HG02759 (cell line): Measurements from ENCODE around the gene ADAMTSL2.

Experiments used
- ATAC-seq: cut with Tn5 transposase; IDR thresholded peaks from one replicate; pipeline ENCODE4 v1.9.1; 2021; ENCODE audit warnings: mild to moderate bottlenecking, moderate library complexity; ENCODE audit not compliant: unreplicated experiment

ADAMTSL2 gene

GRCh38 chr9:133603135-133603927 is 68.8 kb downstream of the ADAMTSL2 start:
- no peak for ATAC-seq

GRCh38 chr9:133604214-133604613 is 69.7 kb downstream of the ADAMTSL2 start:
- no peak for ATAC-seq

GRCh38 chr9:133604856-133605255 is 70.4 kb downstream of the ADAMTSL2 start:
- ATAC-seq, result no peak

- no peak for ATAC-seq
Measured at GRCh38 chr9:133605446-133605845, 70.9 kb downstream of the ADAMTSL2 start.

- no peak for ATAC-seq
Measured at GRCh38 chr9:133605856-133606707, 71.6 kb downstream of the ADAMTSL2 start.

GRCh38 chr9:133606708-133607025 is 72.2 kb downstream of the ADAMTSL2 start:
- no peak for ATAC-seq

- ATAC-seq, result no peak
Measured at GRCh38 chr9:133607381-133607780, 72.9 kb downstream of the ADAMTSL2 start.

- no peak for ATAC-seq
Measured at GRCh38 chr9:133607976-133608375, 73.5 kb downstream of the ADAMTSL2 start.

GRCh38 chr9:133608382-133608781 is 73.9 kb downstream of the ADAMTSL2 start:
- no peak for ATAC-seq

GRCh38 chr9:133608889-133609288 is 74.4 kb downstream of the ADAMTSL2 start:
- ATAC-seq, result no peak

GRCh38 chr9:133609311-133610098 is 75.0 kb downstream of the ADAMTSL2 start, which contains the start of gene FAM163B:
Gene FAM163B (minus strand): TSS chr9:133609389. CDS start chr9:133580223, 29,166 bp downstream.
- ATAC-seq, result no peak

- no peak for ATAC-seq
Measured at GRCh38 chr9:133610845-133611244, 76.3 kb downstream of the ADAMTSL2 start.

GRCh38 chr9:133612051-133612450 is 77.5 kb downstream of the ADAMTSL2 start:
- ATAC-seq, result no peak

GRCh38 chr9:133612816-133613215 is 78.3 kb downstream of the ADAMTSL2 start:
- no peak for ATAC-seq

- ATAC-seq, result no peak
Measured at GRCh38 chr9:133613432-133613831, 78.9 kb downstream of the ADAMTSL2 start.

GRCh38 chr9:133614056-133614455 is 79.6 kb downstream of the ADAMTSL2 start:
- no peak for ATAC-seq

GRCh38 chr9:133614678-133615077 is 80.2 kb downstream of the ADAMTSL2 start:
- no peak for ATAC-seq

- no peak for ATAC-seq
Measured at GRCh38 chr9:133615186-133615585, 80.7 kb downstream of the ADAMTSL2 start.

- no peak for ATAC-seq
Measured at GRCh38 chr9:133615606-133616188, 81.2 kb downstream of the ADAMTSL2 start.

GRCh38 chr9:133616643-133617405 is 82.3 kb downstream of the ADAMTSL2 start:
- no peak for ATAC-seq
